Measurements from ENCODE around the gene TENM3. TPM values are rescaled to one million over a fixed set of nuclear protein-coding genes. Genes with fewer than 3 reads are reported as not detected.
"Not testable (repeated sequence)": the region's sequence is repeated elsewhere in the genome, so short reads cannot be mapped to it uniquely, and the experiment has no call there.

The TENM3 gene
- total RNA-seq, 1 experiment from 2014 or later: 51.3 TPM

- DNase-seq (ENCODE audit: low read depth): no peak
- in situ Hi-C loops (cut with HindIII; ENCODE audit: low pct_unique_long_range_greater_than_20kb, low sequenced_read_pairs): no loop called here
Observed at GRCh38 chr4:182346675-182347375, 103.6 kb downstream of the TENM3 start.

DNA sequence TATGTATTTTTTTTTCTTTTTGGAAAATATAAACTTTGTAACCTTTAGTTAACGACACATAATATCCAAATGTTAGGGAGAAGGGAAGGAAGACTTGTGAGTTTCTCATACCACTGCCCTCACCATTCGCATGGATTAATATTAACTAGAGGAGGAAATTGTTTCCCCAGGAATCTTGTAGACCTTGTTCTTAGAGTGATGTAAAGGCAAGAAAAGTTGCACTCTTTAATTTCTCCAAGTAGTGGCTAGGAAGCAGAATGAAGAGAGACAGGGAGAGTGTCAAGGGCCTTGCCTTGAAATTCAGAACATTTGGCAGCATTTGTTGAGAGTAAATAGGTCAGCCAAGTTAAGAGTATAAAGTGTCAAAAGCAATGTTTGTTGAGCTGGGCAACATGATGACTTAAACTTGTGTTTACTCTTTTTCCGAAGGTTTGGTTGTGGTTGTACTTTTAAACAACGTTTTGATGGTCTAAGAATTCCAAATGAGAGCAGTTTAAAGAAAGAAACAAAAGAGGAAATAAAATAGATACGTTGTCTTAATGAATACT lies 105.7 kb downstream of the TENM3 start:
- in situ Hi-C loops (cut with HindIII; ENCODE audit: low pct_unique_long_range_greater_than_20kb, low sequenced_read_pairs): no loop called here
- DNase-seq (ENCODE audit: low read depth): no peak

DNA sequence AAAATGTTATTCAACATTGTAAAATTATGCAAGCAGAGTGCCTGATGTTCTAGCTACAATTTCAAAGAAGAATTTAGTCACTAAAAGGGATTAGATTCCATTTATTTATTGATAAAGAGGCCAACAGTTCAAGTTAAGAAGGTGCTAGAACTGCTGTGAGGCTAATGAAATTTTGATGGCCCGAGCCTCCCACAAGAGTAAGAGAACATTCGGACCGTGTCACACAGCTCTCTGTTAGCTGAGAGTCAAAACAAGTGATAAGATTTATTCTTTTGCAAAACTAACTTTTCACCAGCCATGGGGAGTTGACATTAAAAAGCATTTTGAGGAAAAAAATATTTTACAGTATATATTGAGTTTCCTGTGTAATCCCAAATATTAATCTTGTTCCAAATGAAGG lies 106.8 kb downstream of the TENM3 start:
- in situ Hi-C loops (cut with HindIII; ENCODE audit: low pct_unique_long_range_greater_than_20kb, low sequenced_read_pairs): no loop called here
- no peak for DNase-seq (ENCODE audit: low read depth)

GRCh38 chr4:182351485-182351884 lies 108.3 kb downstream of the TENM3 start:
- DNase-seq (ENCODE audit: low read depth): no peak
- in situ Hi-C loops (cut with HindIII; ENCODE audit: low pct_unique_long_range_greater_than_20kb, low sequenced_read_pairs): no loop called here

DNA sequence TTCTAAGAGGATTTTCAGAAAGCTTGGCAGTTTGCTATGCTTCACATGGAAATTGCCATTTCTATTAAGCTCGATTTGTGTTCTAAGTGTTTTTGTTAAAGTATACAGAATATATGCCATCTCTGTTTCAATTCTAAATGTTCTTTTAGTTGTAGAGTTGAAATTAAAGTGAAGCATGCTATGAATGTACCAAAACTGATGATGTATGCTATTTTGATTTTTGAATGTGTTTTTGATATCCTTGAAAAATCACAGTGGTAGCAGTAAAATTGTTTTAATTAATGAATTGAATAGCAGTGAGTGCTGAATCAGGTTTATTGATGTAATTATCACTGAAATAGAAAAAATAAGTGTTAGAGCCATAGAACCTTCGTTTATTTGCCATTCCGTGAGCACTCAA lies 110.9 kb downstream of the TENM3 start:
- in situ Hi-C loops (cut with HindIII; ENCODE audit: low pct_unique_long_range_greater_than_20kb, low sequenced_read_pairs): no loop called here
- DNase-seq (ENCODE audit: low read depth): no peak

GRCh38 chr4:182354867-182355266 lies 111.7 kb downstream of the TENM3 start:
- no peak for DNase-seq (ENCODE audit: low read depth)

DNA sequence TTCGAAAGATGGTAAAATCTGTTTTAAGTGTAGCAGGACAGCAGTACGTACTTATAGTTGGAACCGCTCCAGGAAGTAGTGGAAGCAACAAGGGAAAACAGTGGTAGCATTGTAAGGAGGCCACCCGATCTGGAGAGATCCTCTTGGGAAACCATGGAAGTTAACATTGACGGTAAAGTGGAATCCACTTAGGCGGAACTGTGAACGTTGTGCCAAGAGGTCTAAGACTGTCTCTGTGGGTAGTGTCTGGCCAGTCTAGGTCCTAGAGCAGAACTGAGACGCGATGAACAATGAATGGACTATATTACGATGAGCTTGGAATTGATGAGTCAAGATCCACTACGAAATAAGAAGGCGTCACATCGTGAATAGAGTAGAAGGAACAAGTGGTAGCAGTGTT lies 124.0 kb downstream of the TENM3 start:
- DNase-seq (ENCODE audit: low read depth): no peak
- in situ Hi-C loops (cut with HindIII; ENCODE audit: low pct_unique_long_range_greater_than_20kb, low sequenced_read_pairs): no loop called here

More at GRCh38 chr4:182354867-182355266, 111.7 kb downstream of the TENM3 start:
- in situ Hi-C loops (cut with HindIII; ENCODE audit: low pct_unique_long_range_greater_than_20kb, low sequenced_read_pairs): no loop called here

GRCh38 chr4:182369211-182369610 lies 126.0 kb downstream of the TENM3 start:
- no peak for DNase-seq (ENCODE audit: low read depth)
- in situ Hi-C loops (cut with HindIII; ENCODE audit: low pct_unique_long_range_greater_than_20kb, low sequenced_read_pairs): no loop called here

GRCh38 chr4:182370491-182370890 lies 127.3 kb downstream of the TENM3 start:
- in situ Hi-C loops (cut with HindIII; ENCODE audit: low pct_unique_long_range_greater_than_20kb, low sequenced_read_pairs): no loop called here
- DNase-seq (ENCODE audit: low read depth): no peak

DNA sequence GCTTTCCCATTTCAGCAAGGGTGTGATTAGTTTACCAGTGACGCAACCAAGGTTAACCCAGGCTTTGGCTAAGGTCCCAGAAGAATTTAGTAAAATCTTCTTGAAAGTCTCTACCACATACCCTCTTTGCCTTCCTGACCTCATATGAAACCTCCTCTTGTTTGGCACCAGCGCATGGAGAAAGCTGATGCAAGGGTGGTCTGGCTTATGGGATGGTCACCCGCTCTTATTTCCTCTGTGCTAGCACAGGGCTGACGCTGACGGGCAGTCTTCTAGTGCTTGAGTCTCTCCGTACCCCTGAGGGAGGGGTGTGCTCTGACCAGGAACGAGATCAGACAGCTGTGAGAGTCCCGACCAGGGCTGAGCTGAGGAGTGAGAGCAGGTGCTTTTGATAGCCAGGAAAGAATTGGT lies 137.6 kb downstream of the TENM3 start:
- in situ Hi-C loops (cut with HindIII; ENCODE audit: low pct_unique_long_range_greater_than_20kb, low sequenced_read_pairs): no loop called here
- no peak for DNase-seq (ENCODE audit: low read depth)

DNA sequence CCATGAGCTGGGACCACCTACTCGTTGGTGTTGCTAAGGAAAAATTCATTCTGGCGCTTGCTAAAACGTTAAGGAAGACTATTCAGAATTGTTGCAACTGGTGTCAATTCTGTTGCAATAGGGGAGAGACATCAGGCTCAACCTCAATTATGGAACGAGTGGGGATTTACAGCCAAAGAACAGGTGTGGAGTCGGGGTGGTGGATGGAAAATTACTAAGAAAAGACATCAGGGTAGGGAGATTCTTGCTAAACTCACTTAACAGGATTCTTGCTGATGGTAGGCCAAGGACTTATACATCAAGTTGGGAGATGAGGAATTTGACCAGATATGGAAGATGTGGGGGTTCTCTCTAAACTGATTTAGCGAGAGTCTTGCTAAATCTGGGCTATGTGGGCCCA lies 139.7 kb downstream of the TENM3 start:
- DNase-seq (ENCODE audit: low read depth): no peak
- in situ Hi-C loops (cut with HindIII; ENCODE audit: low pct_unique_long_range_greater_than_20kb, low sequenced_read_pairs): no loop called here

DNA sequence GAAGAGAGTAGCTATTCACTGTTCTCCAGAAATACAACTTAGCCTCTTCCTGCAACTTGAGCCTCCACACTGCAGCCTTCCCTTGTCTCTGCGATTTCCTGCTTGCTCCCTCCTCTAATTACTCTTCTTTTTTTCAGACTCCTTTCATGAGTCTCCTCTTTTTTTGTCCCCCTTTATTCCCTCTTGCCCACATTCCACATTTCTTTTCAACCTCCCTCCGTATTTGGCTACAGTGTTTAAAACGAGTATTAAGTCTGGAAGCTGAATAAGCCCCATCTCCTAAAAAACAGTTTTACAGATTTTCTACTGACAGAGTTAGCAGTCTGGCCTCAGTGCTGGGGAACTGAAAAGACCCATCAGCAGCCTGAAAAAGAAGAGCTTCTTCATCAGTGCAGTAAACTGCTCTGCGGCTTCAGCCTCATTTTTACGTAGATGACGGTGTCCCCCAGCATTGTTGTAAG lies 141.5 kb downstream of the TENM3 start:
- in situ Hi-C loops (cut with HindIII; ENCODE audit: low pct_unique_long_range_greater_than_20kb, low sequenced_read_pairs): no loop called here

DNA sequence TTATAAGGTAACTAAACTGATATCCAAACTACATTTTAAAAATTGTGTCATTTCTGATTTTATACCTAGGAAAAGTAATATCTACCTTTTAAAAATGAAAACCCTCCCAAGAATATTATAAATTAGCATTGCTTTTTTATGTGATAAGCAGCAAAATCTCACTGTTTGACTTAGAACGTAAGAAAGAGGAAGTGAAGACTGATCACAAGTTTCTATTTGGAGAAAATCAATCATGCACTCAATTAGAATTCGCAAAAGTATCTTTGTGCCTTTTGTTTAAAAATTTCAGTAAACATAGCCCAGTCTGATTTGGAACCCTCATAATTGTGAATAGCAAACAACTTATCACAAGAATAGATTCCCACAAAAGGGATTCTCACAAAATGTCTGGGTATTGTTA lies 142.7 kb downstream of the TENM3 start:
- in situ Hi-C loops (cut with HindIII; ENCODE audit: low pct_unique_long_range_greater_than_20kb, low sequenced_read_pairs): no loop called here

More for the DNA sequence above, 141.5 kb downstream of the TENM3 start:
- no peak for DNase-seq (ENCODE audit: low read depth)

DNA sequence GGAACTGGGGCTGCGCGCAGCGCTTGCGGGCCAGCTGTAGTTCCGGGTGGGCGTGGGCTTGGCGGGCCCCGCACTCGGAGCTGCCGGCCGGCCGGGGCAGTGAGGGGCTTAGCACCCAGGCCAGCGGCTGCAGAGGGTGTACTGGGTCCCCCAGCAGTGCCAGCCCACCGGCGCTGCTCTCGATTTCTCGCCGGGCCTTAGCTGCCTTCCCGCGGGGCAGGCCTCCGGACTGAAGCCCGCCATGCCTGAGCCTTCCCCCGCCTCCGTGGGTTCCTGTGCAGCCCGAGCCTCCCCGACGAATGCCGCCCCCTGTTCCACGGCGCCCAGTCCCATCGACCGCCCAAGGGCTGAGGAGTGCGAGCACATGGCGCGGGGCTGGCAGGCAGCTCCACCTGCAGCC lies 143.4 kb downstream of the TENM3 start:
- DNase-seq (ENCODE audit: low read depth); in situ Hi-C loops (cut with HindIII; ENCODE audit: low pct_unique_long_range_greater_than_20kb, low sequenced_read_pairs): not testable (repeated sequence)

More for the DNA sequence above, 142.7 kb downstream of the TENM3 start:
- no peak for DNase-seq (ENCODE audit: low read depth)

DNA sequence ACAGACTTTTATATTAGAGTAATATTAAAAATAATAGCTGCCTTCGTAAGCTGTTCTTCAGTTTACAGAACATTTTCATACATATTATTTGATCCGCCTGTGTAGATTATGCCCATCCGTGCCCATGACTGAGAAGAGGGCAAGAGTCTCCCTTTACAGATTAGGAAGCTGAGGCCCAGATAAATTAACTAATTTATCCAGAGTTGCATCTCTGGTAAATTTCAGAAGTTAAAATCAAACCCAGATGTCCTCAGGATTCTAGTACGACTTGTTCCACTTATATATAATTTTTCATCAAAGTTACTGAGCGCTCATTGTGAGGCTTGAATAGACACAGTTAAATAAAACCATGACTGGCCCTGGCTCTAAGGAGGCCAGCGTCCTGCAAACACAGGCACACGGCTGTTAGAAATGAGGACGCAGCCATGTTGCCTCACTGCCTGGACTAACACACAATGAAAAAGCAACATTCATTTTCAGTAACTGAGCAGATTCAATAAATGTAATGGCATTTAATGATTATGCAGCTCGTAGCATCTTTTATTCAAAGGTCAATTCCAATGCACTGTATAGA lies 148.0 kb downstream of the TENM3 start:
- DNase-seq (ENCODE audit: low read depth): no peak
- in situ Hi-C loops (cut with HindIII; ENCODE audit: low pct_unique_long_range_greater_than_20kb, low sequenced_read_pairs): no loop called here

DNA sequence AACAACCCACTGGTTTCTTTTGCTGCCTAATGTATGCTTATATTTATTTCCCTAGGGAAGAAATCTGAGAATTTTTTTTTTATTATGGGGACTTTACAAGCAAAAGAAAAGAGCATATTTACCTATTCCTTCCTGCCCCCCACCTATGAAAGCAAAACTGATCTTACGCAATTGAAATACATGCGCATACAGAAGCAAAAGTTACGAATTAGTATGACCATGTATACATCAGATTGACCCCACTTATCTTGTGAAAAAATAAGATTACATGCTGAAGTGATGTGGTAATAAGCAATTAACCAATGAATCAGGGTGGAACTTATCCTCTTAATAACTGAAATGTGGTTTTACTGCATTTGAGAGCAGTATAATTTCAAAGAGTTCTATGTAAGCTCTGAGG lies 151.0 kb downstream of the TENM3 start:
- in situ Hi-C loops (cut with HindIII; ENCODE audit: low pct_unique_long_range_greater_than_20kb, low sequenced_read_pairs): no loop called here

GRCh38 chr4:182400081-182400480 lies 156.9 kb downstream of the TENM3 start:
- no peak for DNase-seq (ENCODE audit: low read depth)
- in situ Hi-C loops (cut with HindIII; ENCODE audit: low pct_unique_long_range_greater_than_20kb, low sequenced_read_pairs): no loop called here

More for the DNA sequence above, 151.0 kb downstream of the TENM3 start:
- DNase-seq (ENCODE audit: low read depth): no peak

DNA sequence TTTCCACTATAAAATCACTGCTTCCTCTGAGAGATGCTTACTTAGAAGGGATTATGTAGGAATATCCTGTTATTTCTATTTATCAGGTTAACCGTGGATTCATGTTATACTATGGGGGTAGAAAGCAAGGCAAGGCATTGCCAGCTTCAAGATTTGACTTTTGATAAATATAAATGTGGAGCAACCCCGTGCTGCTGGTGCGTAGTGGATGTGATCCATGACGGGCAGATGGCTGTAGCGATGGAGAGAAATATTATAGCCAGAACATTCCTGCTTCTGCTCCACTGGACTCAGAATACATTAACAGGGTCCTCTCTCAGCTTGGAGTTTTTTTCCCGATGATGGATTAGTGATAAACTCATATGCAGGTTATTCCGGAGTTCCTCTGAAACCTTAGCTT lies 157.6 kb downstream of the TENM3 start:
- in situ Hi-C loops (cut with HindIII; ENCODE audit: low pct_unique_long_range_greater_than_20kb, low sequenced_read_pairs): no loop called here

GRCh38 chr4:182404376-182404775 lies 161.2 kb downstream of the TENM3 start:
- DNase-seq (ENCODE audit: low read depth): no peak
- in situ Hi-C loops (cut with HindIII; ENCODE audit: low pct_unique_long_range_greater_than_20kb, low sequenced_read_pairs): no loop called here

More for the DNA sequence above, 157.6 kb downstream of the TENM3 start:
- DNase-seq (ENCODE audit: low read depth): no peak

GRCh38 chr4:182405087-182405486 lies 161.9 kb downstream of the TENM3 start:
- in situ Hi-C loops (cut with HindIII; ENCODE audit: low pct_unique_long_range_greater_than_20kb, low sequenced_read_pairs): no loop called here
- no peak for DNase-seq (ENCODE audit: low read depth)

Measured in Caki2 (cell line).